Spleen (tissue), 11 donors: ENCODE measurements around the gene VAV2. TPM values are rescaled to one million over a fixed set of nuclear protein-coding genes. Genes with fewer than 3 reads are reported as not detected.
A peak's percentile ranks its signal among the peaks of the same experiment; 100 is the strongest.

Experiments
- DNase-seq: peaks from one replicate; pipeline ENCODE4 v3.0.0-alpha.2; 2020
- H3K27ac ChIP-seq, 8 donors: fragments of 200-600 bp; sonication (generic) in 7 of 8; 1 replicate in 4 of 8; 2 replicates in 4 of 8; pipeline versions ENCODE4 v1.5.0 to v1.8.0; 2016 to 2021; ENCODE audit warnings: inconsistent platforms in 4 of 8, mild to moderate bottlenecking in 4 of 8, moderate library complexity in 1 of 8
- H3K27me3 ChIP-seq, 7 donors: fragments of 200-600 bp; sonication (generic) in 6 of 7; replicated peaks in 1 of 7; 1 replicate in 4 of 7; 2 replicates in 3 of 7; pipeline versions ENCODE4 v1.5.0 to v1.8.0; 2016 to 2021; ENCODE audit warnings: inconsistent platforms in 3 of 7, mild to moderate bottlenecking in 1 of 7
- H3K36me3 ChIP-seq, 6 donors: fragments of 200-600 bp; sonication (generic) in 5 of 6; 1 replicate in 4 of 6; 2 replicates in 2 of 6; pipeline versions ENCODE4 v1.5.0 to v1.8.0; 2016 to 2021; ENCODE audit warnings: inconsistent platforms in 2 of 6
- H3K4me1 ChIP-seq, 6 donors: fragments of 200-600 bp; sonication (generic) in 5 of 6; 1 replicate in 3 of 6; 2 replicates in 3 of 6; pipeline versions ENCODE4 v1.5.0 to v1.8.0; 2016 to 2021; ENCODE audit warnings: inconsistent platforms in 3 of 6
- H3K4me3 ChIP-seq, 8 donors: fragments of 200-600 bp; sonication (generic) in 7 of 8; 1 replicate in 4 of 8; 2 replicates in 4 of 8; pipeline versions ENCODE4 v1.5.0 to v1.8.0; 2016 to 2021; ENCODE audit warnings: inconsistent platforms in 4 of 8, mild to moderate bottlenecking in 4 of 8, moderate library complexity in 2 of 8
- H3K9me3 ChIP-seq, 8 donors: fragments of 200-600 bp; sonication (generic) in 7 of 8; 1 replicate in 4 of 8; 2 replicates in 4 of 8; pipeline versions ENCODE4 v1.5.0 to v1.8.0; 2016 to 2021; ENCODE audit warnings: inconsistent platforms in 4 of 8
- CTCF ChIP-seq, 11 experiments: fragments of 200-600 bp in 7 of 11; fragments of 450-650 bp in 4 of 11; sonication (generic) in 4 of 11; IDR thresholded peaks in 8 of 11; conservative IDR thresholded peaks in 3 of 11; 1 replicate in 7 of 11; 2 replicates in 4 of 11; pipeline versions ENCODE4 v1.4.0 to v1.8.0; 2016 to 2021; ENCODE audit warnings: antibody characterized with exemption in 11 of 11, inconsistent platforms in 4 of 11, mild to moderate bottlenecking in 1 of 11
- POLR2A ChIP-seq, 3 donors: fragments of 450-650 bp; IDR thresholded peaks; one replicate each; pipeline ENCODE4 v1.5.1; 2017; ENCODE audit warnings: antibody characterized with exemption in 3 of 3, mild to moderate bottlenecking in 1 of 3
- POLR2AphosphoS5 ChIP-seq, 3 donors: sonication (generic); formaldehyde crosslinking; IDR thresholded peaks; one replicate each; pipeline ENCODE4 v1.5.1; 2017; ENCODE audit warnings: antibody characterized with exemption in 3 of 3
- WGBS, 5 donors: extraction: QIAGEN DNeasy Blood & Tissue Kit in 3 of 5; methylation state at CpG; one replicate each; pipeline versions ENCODE4 v1.1.5 to v1.1.7; 2013 to 2018; 5-methylcytosine and 5-hydroxymethylcytosine counted together
- intact Hi-C: fragments of 100-400 bp; cut with DNase I; formaldehyde crosslinking; loops from one replicate; pipeline ENCODE4 v1.15.0; 2023; ENCODE audit warnings: low total_unique reads
- polyA plus RNA-seq, 3 donors: library from polyadenylated mRNA; stranded (reverse); fragments of 200-250 nt; gene quantifications; one replicate each; pipeline ENCODE4 v1.2.1, GENCODE V29; 2013
- total RNA-seq, 7 donors: library from RNA; depleted of rRNA in 3 of 7; stranded (reverse); fragments of >200 nt in 3 of 7; fragmentation: NEBNext Ultra II Directional in 4 of 7; extraction: Animal tissue kit (Norgen Biotek cat#: 25700) in 4 of 7; gene quantifications; one replicate each; pipeline versions ENCODE4 v1.1.0 to v1.2.1, GENCODE V29; 2016 to 2021
- donor health status: healthy with polysubstance abuse.
- donor health status: DM: no; HTN: no; CAD: no; lungs with moderate emphysema.
- donor health status: DM: no; HTN: no; CAD: no.
- donor health status: Bipolar disorder and iron deficiency.
- donor health status: healthy.
- donor health status: DM: no; HTN: no; CAD: no.
- donor health status: DM: yes; HTN: yes; CAD: no.

Gene VAV2
- total and polyA plus RNA-seq, 10 donors: 14.2 to 39.2 (median 23.3) TPM

GRCh38 chr9:133971121-133971951 is 20.8 kb downstream of the VAV2 start:
- H3K27me3 ChIP-seq: no peaks in the 10 kb centered on the region
- no peak overlapping the region for H3K4me3 ChIP-seq
- peaks cover 16 to 91% (median 61%) of the 10 kb centered on the region in 6 donors for H3K4me1 ChIP-seq
- 70 to 80% (median 72%) methylated on average over 14 to 22 of the region's 22 CpGs for WGBS, 5 donors
- H3K9me3 ChIP-seq: no peaks in the 10 kb centered on the region
- TF ChIP-seq POLR2A (IDR thresholded peaks at IDR 0.05) (no peak), POLR2AphosphoS5 (IDR thresholded peaks at IDR 0.05) (peak in 1 of 3 donors; percentile 8)
- peak overlapping the region in 5 of 8 donors; percentile 20 to 62 (median 41) for H3K27ac ChIP-seq
- intact Hi-C loops: no loop called here
- peak; percentile 61 for DNase-seq
- no peaks in the 10 kb centered on the region for H3K36me3 ChIP-seq

- no peaks in the 10 kb centered on the region for H3K36me3 ChIP-seq
- no peak for TF ChIP-seq POLR2A (IDR thresholded peaks at IDR 0.05)
- TF ChIP-seq CTCF (IDR thresholded peaks at IDR 0.05 in 8 of 11, conservative IDR thresholded peaks at IDR 0.05 in 3 of 11): no peak
- no peak for TF ChIP-seq POLR2AphosphoS5 (IDR thresholded peaks at IDR 0.05)
- H3K9me3 ChIP-seq: no peaks in the 10 kb centered on the region
- 58 to 79% (median 73%) methylated on average over 5 to 6 of the region's 6 CpGs for WGBS, 5 donors
- DNase-seq: peak; percentile 51
- H3K27me3 ChIP-seq: no peaks in the 10 kb centered on the region
- intact Hi-C loops: no loop called here
- H3K4me3 ChIP-seq: no peak overlapping the region
- peak overlapping the region in 4 of 8 donors; percentile 39 to 62 (median 41) for H3K27ac ChIP-seq
- H3K4me1 ChIP-seq: peaks cover 16 to 92% (median 61%) of the 10 kb centered on the region in 6 donors
Observed at GRCh38 chr9:133970581-133971058, 21.5 kb downstream of the VAV2 start.

- H3K4me3 ChIP-seq: no peak overlapping the region
- peaks cover 0 to 6% (median 3%) of the 10 kb centered on the region in 8 donors for H3K9me3 ChIP-seq
- H3K4me1 ChIP-seq: peaks cover 16 to 85% (median 58%) of the 10 kb centered on the region in 6 donors
- H3K27me3 ChIP-seq: no peaks in the 10 kb centered on the region
- intact Hi-C loops: no loop called here
- WGBS, 5 donors: 82 to 88% (median 84%) methylated on average over 13 to 25 of the region's 25 CpGs
- H3K27ac ChIP-seq: peak overlapping the region in 2 of 8 donors; percentile 41 to 62
- peak; percentile 56 for DNase-seq
- no peak for TF ChIP-seq POLR2AphosphoS5 (IDR thresholded peaks at IDR 0.05)
- no peak for TF ChIP-seq CTCF (IDR thresholded peaks at IDR 0.05 in 8 of 11, conservative IDR thresholded peaks at IDR 0.05 in 3 of 11)
- TF ChIP-seq POLR2A (IDR thresholded peaks at IDR 0.05): no peak
- H3K36me3 ChIP-seq: no peaks in the 10 kb centered on the region
Observed at GRCh38 chr9:133969681-133970580, 22.2 kb downstream of the VAV2 start.

- 78 to 94% (median 90%) methylated on average over 21 to 22 of the region's 22 CpGs for WGBS, 5 donors
- no peak for TF ChIP-seq POLR2A (IDR thresholded peaks at IDR 0.05)
- no peak for TF ChIP-seq CTCF (IDR thresholded peaks at IDR 0.05 in 8 of 11, conservative IDR thresholded peaks at IDR 0.05 in 3 of 11)
- TF ChIP-seq POLR2AphosphoS5 (IDR thresholded peaks at IDR 0.05): no peak
- intact Hi-C loops: no loop called here
- peak; percentile 67 for DNase-seq
- Histone ChIP-seq H3K4me3 (no peak overlapping the region), H3K9me3 (peaks cover 0 to 15% (median 12%) of the 10 kb centered on the region in 8 donors), H3K27ac (no peak overlapping the region), H3K36me3 (no peaks in the 10 kb centered on the region), H3K27me3 (no peaks in the 10 kb centered on the region), H3K4me1 (peaks cover 15 to 77% (median 50%) of the 10 kb centered on the region in 6 donors)
Observed at GRCh38 chr9:133968966-133969617, 23.0 kb downstream of the VAV2 start.
